ENCODE measurements around the gene PORCN. TPM values are rescaled to one million over a fixed set of nuclear protein-coding genes. Genes with fewer than 3 reads are reported as not detected.

PORCN gene
- polyA plus RNA-seq, 1 donor (not counting 4 experiments of a cell fraction or from before 2014, with no cell fraction given) = 52.2 TPM

DNA sequence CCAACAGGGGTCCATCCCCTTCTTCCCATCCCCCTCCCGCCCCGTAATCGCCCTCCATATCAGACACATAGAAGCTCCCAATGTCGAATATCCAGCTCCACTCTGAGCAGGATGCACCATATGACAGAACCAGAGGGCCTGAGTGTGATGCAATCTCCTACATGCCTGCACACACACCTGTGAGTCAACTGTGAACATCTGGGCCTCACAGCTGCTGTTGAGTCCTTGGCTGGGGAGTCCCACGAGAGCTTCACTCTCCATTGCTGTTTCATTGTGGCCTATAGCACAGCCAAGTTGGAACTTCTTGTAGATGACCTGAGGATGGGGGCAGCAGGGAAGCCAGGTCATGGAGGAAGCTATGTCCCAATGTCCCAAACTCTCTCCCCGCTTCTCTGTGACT lies 47.0 kb upstream of the PORCN start:
- no peak for DNase-seq (ENCODE audit: low read depth, low spot score)
- dilution Hi-C loops (cut with MboI; ENCODE audit: extremely low pct_ligation_motif_present, low sequenced_read_pairs) = no loop called here
- Histone ChIP-seq H4K20me1 (ENCODE audit: control insufficient read depth, extremely low read depth, insufficient read depth, low read length) (peaks cover 2% of the 10 kb centered on the region), H3K4me3 (ENCODE audit: control insufficient read depth in 2 of 3, extremely low read depth in 1 of 3, insufficient read depth in 2 of 3, low read depth in 1 of 3, low read length in 3 of 3) (no peak overlapping the region), H3K79me2 (ENCODE audit: control insufficient read depth, insufficient read depth, low read length) (peaks cover 24% of the 10 kb centered on the region), H3K27me3 (ENCODE audit: control insufficient read depth, extremely low read depth, insufficient read depth, low read length) (no peaks in the 10 kb centered on the region), H3K4me1 (ENCODE audit: control insufficient read depth, extremely low read depth, insufficient read depth, low read length) (peaks cover 26% of the 10 kb centered on the region), H3K9me1 (ENCODE audit: control insufficient read depth, extremely low read depth, insufficient read depth, low read length) (no peaks in the 10 kb centered on the region), H3K9me3 (ENCODE audit: control insufficient read depth, low read depth, low read length) (peaks cover 13% of the 10 kb centered on the region), H3K9ac (ENCODE audit: control insufficient read depth, extremely low read depth, insufficient read depth, low read length) (no peak overlapping the region), H3K4me2 (ENCODE audit: control insufficient read depth, extremely low read depth, insufficient read depth, low read depth, low read length) (no peak overlapping the region), H3K27ac (ENCODE audit: control insufficient read depth, insufficient read depth, low read length) (peak overlapping the region; percentile 40), H3K36me3 (ENCODE audit: control insufficient read depth in 2 of 2, extremely low read depth in 1 of 2, insufficient read depth in 2 of 2, low read length in 2 of 2) (peaks cover 14 to 36% of the 10 kb centered on the region in 2 experiments), H2AFZ (ENCODE audit: control insufficient read depth, low read length) (no peak overlapping the region)
- TF ChIP-seq EZH2 (IDR thresholded peaks at IDR 0.05; ENCODE audit: low read length) (no peak), CTCF (optimal IDR thresholded peaks at IDR 0.05 in 1 of 3, IDR thresholded peaks at IDR 0.05 in 1 of 3, conservative IDR thresholded peaks at IDR 0.05 in 1 of 3; ENCODE audit: extremely low read depth in 1 of 3, insufficient read depth in 2 of 3, low read length in 3 of 3) (no peak)
- FAIRE-seq = peak; percentile 79

- Histone ChIP-seq H3K4me2 (ENCODE audit: control insufficient read depth, extremely low read depth, insufficient read depth, low read depth, low read length) (peak overlapping the region; percentile 73), H3K9me1 (ENCODE audit: control insufficient read depth, extremely low read depth, insufficient read depth, low read length) (no peaks in the 10 kb centered on the region), H3K79me2 (ENCODE audit: control insufficient read depth, insufficient read depth, low read length) (peaks cover 40% of the 10 kb centered on the region), H3K9ac (ENCODE audit: control insufficient read depth, extremely low read depth, insufficient read depth, low read length) (peak overlapping the region; percentile 28), H3K9me3 (ENCODE audit: control insufficient read depth, low read depth, low read length) (peaks cover 12% of the 10 kb centered on the region), H3K36me3 (ENCODE audit: control insufficient read depth in 2 of 2, extremely low read depth in 1 of 2, insufficient read depth in 2 of 2, low read length in 2 of 2) (peaks cover 6 to 19% of the 10 kb centered on the region in 2 experiments), H4K20me1 (ENCODE audit: control insufficient read depth, extremely low read depth, insufficient read depth, low read length) (peaks cover 2% of the 10 kb centered on the region), H3K27ac (ENCODE audit: control insufficient read depth, insufficient read depth, low read length) (peak overlapping the region; percentile 54), H3K27me3 (ENCODE audit: control insufficient read depth, extremely low read depth, insufficient read depth, low read length) (no peaks in the 10 kb centered on the region), H3K4me1 (ENCODE audit: control insufficient read depth, extremely low read depth, insufficient read depth, low read length) (peaks cover 26% of the 10 kb centered on the region), H3K4me3 (ENCODE audit: control insufficient read depth in 2 of 3, extremely low read depth in 1 of 3, insufficient read depth in 2 of 3, low read depth in 1 of 3, low read length in 3 of 3) (peak overlapping the region; percentile 24 to 53 (median 37)), H2AFZ (ENCODE audit: control insufficient read depth, low read length) (no peak overlapping the region)
- dilution Hi-C loops (cut with MboI; ENCODE audit: extremely low pct_ligation_motif_present, low sequenced_read_pairs) = no loop called here
- no peak for DNase-seq (ENCODE audit: low read depth, low spot score)
- peak; percentile 81 for FAIRE-seq
- TF ChIP-seq CTCF (optimal IDR thresholded peaks at IDR 0.05 in 1 of 3, IDR thresholded peaks at IDR 0.05 in 1 of 3, conservative IDR thresholded peaks at IDR 0.05 in 1 of 3; ENCODE audit: extremely low read depth in 1 of 3, insufficient read depth in 2 of 3, low read length in 3 of 3) (no peak), EZH2 (IDR thresholded peaks at IDR 0.05; ENCODE audit: low read length) (no peak)
Measured at GRCh38 chrX:48465336-48465933, 43.4 kb upstream of the PORCN start.

All from keratinocyte (primary cell).